GM18505 (cell line): ENCODE data around the gene DEAF1.

Experiments
- ATAC-seq: cut with Tn5 transposase; IDR thresholded peaks from one replicate; pipeline ENCODE4 v1.9.1; 2021; ENCODE audit not compliant: unreplicated experiment
- POLR2A ChIP-seq: IDR thresholded peaks from 4 replicates; pipeline ENCODE4 v1.6.1; 2011; ENCODE audit warnings: borderline replicate concordance; ENCODE audit not compliant: insufficient read depth, insufficient read length; ENCODE audit errors: extremely low read depth

DEAF1 gene

DNA sequence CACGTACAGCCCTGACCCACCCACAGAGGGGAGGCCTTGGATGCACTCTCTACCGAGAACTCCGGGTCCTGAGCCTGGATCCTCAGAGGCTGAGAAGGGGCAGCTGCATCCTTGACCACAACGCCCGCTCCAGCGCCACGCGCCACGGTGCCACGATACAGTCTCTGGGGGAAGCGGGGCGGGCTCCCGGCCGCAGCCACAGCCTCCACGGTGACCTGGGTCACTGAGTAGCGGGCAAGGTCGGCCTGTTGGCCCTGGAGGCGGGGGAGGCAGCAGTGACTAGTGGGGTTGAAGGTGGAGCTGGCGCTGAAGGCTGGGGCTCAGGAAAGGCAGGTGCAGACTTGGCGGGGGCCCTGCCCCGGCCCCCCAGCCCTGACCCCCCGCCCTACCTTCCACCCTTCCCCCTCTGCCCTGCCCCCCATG, 75.4 kb downstream of the DEAF1 start:
- ATAC-seq: no peak
- TF ChIP-seq POLR2A: no peak

DNA sequence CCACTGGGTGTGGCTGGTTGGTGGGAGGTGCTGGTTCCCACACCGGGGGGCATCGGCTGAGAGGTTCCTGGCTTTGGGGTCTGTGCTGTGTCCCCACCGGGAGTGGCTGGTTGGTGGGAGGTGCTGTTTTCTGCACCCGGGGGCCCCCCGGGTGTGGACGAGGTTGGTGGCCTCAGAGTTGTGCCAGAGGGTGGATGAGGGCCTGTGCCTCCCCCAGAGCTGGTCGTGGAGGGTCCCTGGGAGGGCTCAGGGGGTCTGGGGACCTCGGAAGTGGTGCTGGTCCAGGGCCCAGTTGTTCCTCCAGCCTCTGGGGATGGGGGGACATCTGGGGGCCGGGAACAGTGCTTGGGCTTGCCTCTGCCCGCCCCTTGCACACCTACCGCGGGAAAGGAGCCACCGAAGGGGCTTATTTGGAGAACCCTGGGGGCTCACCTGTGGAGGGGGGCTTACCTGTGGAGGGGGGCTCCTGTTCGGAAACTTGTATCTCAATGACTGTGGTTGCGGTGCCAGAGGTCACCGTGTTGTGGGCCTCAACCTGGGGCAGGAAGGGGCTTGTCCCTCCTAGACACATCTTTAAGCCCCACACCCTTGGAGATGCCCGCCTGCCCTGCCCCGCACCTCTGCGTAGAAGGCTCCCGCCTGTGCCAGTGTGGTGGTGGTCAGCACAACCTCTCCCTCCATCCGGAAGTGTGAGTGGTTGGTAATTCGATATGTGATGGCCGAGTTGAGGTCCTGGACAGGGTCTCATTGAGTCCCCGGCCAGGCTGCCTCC, 76.0 kb downstream of the DEAF1 start:
- no peak for TF ChIP-seq POLR2A

DNA sequence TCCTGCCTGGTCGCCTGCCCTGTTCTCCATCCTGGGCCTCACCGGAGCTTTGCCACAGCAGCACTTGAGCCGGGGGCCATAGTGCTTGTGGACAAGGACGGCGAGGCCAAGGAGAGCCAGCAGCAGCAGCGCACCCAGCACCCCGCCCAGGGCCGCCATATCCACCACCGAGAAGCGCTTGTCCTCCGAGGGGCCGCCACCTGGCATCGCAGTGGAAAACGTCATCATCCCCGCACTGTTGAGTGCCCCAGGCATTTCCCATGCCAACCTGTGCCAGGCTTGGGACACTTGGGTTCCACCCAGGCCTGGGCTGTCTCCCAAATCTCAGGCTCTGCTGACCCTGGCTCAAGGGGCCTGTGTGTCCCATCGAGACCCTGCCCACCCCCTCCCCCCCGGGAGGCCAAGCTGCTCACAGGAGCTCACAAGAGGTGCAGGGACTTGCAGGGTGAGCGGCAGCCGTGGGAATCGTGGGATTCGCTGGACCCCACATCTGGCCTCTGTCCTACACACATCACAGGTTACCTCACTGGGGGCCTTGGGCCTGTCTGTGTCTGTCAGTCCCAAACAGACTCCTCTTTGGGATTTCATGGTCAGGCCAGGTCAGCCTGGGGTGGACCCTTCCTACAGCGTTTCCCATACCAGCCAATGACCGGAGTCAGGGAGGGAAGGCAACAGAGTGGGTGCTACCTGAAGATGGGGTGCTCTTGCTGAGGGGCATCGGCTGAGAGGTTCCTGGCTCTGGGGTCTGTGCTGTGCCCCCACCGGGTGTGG, 76.9 kb downstream of the DEAF1 start:
- TF ChIP-seq POLR2A: no peak
- ATAC-seq: no peak

More for the DNA sequence above, 76.0 kb downstream of the DEAF1 start:
- ATAC-seq: no peak

DNA sequence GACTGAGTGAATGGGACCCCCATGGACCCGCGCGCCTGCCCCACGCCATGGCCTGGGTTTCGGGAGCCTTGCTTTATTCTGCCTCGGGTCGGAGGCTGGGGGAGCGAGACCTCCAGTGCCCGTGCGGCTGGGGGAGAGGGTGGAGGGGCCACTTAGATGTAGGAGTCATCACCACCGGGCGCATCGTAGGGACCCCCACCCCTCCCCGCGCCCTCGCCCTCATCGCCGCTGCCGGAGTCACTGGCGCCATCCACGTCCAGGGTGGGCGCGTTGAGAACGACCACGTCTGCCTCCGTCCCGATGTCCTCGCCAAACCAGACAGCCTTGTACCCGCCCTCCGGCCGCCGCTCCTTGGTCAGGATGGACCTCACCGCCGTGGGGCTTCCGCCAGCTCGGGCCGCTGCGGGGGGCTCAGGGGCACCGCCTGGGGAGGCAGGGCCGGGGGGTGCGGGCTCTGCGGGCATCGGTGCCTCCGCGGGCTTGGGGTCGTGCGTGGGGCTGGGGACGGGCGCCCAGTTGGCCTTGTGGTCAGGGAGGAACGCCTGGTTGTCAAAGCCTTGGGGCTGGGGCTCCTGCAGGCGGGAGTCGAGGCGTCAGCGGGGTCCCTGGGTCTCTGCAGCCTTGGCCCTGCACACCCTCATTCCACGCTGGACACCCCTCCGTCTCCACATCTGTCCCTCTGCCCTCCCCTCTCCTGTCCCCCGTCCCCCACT, 77.7 kb downstream of the DEAF1 start:
- no peak for ATAC-seq
- TF ChIP-seq POLR2A: no peak

DNA sequence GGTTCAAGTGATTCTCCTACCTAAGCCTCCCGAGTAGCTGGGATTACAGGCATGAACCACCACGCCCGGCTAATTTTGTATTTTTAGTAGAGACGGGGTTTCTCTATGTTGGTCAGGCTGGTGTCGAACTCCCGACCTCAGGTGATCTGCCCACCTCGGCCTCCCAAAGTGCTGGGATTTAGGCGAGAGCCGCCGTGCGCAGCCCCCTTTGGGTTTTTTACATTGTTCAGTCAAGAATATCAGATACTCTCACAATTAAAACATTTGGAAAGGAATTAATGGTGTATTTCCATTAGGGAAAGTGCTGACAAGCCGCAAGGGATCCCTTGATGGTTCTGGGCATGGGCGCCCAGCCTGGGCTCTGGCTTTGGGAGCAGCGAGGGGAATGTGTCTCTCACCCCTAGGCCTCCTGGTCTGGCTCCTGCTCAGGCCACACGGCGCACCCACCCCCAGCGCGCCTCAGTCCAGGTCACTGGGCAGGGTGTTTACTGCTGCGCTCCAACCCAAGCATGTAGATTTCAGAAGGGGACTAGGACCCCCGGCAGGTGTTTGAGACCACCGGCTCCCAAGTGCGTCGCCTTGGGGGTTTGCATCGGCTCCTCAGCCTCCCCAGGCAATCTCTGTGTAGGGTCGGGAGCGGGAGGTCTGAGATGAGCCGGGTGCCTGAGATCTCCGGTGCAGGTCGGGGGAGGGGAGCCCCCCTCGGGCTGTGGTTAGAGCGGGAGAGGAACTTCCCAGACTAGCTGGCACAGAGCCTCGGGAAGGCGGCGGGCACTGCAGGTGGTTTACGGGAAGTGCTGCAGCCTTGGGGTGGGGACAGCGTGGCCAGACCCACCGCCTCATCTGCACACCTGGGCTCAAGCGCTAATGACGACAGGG, 78.5 kb downstream of the DEAF1 start:
- no peak for ATAC-seq
- no peak for TF ChIP-seq POLR2A

DNA sequence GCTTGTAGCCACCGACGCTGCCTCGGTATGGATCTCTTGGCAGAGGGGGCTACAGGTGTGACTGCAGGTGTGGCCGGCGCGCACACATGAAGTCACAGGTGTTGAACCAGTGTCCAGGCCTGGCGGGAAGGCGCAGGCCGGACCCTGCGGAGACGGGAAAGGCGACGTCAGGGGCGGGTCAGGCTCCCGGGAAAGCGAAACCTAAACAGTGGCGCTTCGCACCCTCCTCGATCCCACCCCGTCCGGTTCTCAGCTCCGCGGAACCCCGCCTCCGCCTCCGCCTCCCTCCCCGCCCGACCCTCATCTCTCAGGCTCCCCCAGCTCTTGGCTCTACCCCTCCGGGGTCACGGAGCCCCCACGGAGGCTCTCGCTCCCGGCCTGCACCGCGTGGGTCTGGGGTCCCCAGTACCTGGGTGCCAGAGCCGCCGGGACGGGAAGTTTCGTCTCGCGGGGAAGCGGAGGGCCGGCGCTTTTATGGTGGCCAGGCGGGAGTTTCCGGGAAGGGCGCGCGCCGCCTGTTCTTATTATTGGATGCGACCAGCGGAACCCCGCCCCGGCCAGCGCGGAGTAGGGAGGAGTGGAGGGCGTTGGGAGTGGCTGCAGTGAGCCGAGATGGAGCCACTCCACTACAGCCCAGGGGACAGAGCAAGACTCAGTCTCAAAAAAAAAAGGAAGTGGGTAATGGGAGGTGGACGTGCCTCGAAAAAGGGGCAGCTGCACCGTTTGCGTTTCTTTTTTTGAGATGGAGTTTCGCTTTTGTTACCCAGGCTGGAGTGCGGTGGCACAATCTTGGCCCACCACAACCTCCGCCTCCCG, 79.3 kb downstream of the DEAF1 start, which contains the start of gene IRF7:
IRF7 (minus strand) TSS at position 447 of the 816 bp plus-strand sequence. CDS start 586 bp downstream, outside the sequence.
- peak; percentile 97 for TF ChIP-seq POLR2A
- peak; percentile 76 for ATAC-seq

DNA sequence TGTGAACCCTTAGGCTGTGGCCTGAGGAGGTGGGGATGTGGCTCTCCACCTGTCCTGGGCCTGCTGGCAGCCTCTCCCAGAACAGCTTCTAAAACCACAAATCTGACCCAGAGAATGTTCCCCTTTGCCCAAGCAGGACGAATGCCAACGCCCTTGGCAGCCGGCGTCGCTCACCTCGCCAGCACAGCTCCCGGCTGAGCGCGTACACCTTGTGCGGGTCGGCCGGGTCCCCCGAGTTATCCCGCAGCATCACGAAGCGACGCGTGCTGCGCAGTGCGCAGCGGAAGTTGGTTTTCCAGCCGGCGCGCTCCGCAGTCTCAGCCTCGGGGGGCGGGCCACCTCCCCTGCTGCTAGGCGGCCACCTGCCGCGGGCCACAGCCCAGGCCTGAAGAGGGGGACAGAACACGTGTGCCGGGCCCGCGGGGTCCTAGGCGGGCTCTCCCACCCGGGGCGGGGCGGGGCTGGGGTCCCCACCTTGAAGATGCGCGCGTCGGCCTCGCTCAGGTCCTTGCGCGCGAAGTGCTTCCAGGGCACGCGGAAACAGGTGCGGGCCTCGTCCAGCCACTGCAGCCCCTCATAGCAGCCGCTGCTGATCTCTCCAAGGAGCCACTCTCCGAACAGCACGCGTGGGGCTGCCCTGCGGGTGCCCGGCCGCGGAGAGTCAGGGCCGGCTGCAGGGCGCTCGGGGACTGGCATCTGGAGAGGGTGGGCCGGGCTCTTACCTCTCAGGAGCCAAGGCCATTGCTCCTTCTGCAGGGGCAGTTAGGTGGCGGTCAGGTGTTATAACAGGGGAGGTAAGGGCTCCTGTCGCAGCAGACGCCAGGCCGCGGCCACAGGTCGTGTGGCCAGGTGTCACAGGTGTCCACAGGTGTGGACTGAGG, 80.2 kb downstream of the DEAF1 start:
- peak; percentile 1 for ATAC-seq
- no peak for TF ChIP-seq POLR2A

DNA sequence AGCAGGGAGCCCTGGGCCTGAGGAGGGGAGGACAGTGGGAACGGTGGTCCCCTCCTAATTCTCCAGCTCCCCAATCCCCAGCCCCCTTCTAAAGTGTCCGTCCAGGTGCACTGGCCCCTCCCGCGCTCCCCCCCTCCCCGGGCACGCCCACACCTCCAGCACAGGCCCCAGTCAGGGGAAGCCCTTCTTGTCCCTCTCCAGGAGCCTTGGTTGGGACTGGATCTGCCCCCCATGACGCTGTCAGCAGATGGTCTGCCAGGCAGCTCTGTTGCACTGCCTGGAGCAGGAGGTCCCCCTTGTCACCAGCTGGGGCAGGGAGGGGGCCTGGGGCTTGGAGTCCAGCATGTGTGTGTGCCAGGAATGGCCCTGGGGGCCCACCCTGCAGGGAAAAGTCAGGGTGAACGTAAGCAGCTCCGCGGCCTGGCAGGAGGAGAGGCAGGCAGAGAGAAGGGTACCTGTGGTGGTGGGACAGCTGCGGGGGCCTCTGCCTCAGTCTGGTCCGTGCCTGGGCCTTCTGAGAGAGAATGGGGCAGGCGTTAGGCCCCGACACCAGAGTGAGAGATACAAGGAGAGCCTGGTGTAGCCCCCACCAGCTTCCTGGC, 80.9 kb downstream of the DEAF1 start:
- ATAC-seq: no peak

DNA sequence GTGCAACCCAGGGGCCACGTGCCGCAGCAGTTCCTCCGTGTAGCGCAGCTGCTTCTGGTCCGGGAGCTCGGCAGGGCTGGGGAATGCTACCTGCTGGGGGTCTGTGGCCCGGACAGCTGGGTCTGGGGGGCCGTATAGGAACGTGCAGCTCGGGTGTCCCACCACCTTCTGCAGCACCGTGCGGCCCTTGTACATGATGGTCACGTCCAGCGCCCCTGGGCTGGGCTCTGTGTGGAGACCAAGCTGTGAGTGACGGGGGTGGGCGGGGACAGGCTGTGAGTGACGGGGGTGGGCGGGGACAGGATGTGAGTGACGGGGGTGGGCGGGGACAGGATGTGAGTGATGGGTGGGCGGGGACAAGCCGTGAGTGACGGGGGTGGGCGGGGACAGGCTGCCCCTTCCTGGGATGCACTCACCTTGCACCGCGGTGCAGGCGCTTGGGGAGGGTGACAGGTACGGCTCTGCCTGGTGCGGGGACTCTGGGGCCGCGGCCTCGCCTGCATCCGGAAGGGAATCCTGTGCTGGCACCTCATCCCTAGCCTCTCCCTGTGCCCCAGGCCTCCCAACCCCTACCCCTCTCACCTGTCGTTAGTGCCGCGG, 81.6 kb downstream of the DEAF1 start:
- no peak for ATAC-seq
- TF ChIP-seq POLR2A: peak; percentile 32

More for the DNA sequence above, 80.9 kb downstream of the DEAF1 start:
- TF ChIP-seq POLR2A: no peak

DNA sequence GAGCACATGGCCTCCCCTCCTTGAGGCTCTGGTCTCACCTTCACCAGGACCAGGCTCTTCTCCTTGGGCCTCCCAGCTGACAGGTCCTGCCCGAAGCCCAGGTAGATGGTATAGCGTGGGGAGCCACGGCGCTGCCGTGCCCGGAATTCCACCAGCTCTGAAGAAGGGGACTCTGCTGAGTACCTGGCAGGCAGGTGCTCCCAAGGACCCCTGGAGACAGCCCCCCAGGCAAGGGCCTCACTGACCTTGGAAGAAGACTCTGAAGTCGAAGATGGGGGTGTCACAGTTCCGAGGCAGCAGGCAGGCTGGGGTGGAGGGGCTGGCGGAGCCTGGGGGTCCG, 82.1 kb downstream of the DEAF1 start:
- ATAC-seq: no peak
- no peak for TF ChIP-seq POLR2A

DNA sequence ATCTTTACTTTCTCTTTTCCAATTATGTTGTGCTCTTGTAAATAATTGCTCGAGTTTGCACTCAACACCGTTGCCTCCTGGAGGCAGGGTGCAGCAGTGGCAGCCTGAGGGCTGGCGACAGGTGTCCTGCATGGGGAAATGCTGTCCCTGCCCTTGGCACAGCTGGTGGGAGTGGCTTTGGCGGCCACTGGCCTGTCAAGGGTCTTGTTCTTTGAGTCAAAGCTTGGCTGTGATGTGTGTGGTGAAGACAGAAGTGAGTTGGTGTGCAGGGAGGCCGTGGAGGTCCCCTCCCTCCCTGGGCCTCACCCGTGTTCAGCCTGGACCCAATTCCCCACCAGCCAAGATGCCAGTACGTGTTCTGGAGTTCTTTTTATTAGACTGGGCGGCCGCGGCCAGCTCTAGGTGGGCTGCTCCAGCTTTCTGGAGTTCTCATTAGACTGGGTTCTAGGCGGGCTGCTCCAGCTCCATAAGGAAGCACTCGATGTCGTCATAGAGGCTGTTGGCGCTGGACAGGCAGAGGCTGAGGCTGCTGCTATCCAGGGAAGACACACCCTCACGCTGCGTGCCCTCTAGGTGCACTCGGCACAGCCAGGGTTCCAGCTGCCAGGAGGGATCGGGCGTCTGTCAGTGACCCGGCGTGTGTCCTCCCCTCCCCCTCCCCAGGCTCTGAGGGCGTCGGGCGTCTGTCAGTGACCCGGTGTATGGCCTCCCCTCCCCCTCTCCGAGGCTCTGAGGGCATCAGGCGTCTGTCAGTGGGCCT, 82.6 kb downstream of the DEAF1 start:
- TF ChIP-seq POLR2A: peak; percentile 35
- ATAC-seq: no peak
